NK-92 (cell line): ENCODE results near the gene WTAP.
"Not testable (repeated sequence)": the region's sequence is repeated elsewhere in the genome, so short reads cannot be mapped to it uniquely, and the experiment has no call there.

Source experiments
- DNase-seq: peaks from one replicate; lab custom pipeline; 2025; ENCODE audit not compliant: unreplicated experiment; lab: John Stamatoyannopoulos, UW

Gene WTAP

GRCh38 chr6:159726918-159727716 lies at the start of gene WTAP:
Gene WTAP, plus strand, starts transcription at chr6:159727506. Its CDS starts 8,760 bp downstream, at chr6:159736266.
- DNase-seq = peak; percentile 78

DNA sequence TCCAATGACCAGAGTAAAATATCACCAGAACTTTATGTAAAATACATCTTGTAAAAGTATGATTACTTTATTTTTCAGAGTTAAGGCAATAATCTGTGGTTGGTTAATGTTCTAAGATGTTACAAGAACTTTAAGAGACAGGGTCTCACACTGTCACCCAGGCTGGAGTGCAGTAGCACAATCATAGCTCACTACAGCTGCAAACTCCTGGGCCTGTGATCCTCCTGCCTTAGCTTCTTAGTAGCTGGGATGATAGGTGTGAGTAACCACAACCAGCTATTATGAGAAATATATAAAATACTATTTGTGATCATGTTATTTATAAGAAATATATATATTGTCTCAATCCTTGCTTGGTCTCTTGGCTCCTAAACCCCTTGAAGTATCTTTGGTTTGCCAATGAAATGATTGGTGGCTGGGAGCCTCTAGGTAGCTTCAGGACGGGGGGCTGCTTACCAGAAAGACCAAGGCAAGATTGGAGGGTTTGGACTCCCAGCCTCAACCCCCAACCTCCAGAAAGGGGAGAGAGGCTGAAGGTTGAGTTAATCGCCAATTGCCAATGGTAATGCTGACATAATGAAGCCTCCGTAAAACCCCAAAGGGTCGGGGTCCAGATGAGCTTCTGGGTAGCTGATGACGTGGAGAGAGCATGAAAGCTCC lies 49.7 kb upstream of the WTAP start:
- DNase-seq = no peak

DNA sequence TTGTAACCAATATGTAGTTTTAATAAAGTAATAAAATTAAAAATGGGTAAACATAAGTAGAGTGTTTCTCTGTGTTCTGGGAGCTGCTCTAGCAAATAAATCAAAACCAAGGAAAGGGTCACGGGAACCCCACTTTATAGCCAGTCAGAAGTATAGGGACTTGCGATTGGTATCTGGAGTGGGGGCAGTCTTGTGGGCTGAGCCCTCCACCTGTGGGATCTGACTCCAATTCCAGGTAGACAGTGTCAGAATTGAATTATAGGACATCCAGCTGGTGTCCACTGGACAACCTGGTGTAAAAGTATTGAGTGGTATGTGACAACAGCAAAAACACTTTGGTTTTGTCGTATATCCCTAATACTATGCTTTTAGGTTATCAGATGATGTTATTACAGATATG lies 48.7 kb upstream of the WTAP start:
- no peak for DNase-seq

GRCh38 chr6:159679091-159680077 lies 47.9 kb upstream of the WTAP start:
- DNase-seq = no peak

- DNase-seq = no peak
Measured at GRCh38 chr6:159680104-159680503, 47.2 kb upstream of the WTAP start.

GRCh38 chr6:159681191-159681880 lies 46.0 kb upstream of the WTAP start:
- no peak for DNase-seq

DNA sequence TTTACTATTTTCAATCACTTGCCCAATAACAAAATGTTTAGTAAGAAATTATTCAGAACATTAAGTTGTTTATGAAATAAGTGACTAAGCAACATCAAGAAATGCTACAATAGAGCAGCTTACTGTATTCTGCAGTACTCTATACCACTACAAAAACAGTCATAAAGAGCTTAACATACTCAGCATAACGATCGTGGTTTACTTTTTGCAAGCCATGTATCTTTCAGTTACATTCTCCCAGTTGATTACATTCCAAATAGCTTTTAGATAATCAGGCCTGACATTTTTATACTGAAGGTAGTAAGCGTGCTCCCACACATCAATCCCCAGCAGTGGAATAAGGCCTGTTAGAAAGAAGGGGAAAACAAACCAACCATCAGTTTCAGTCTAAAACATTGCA lies 45.0 kb upstream of the WTAP start:
- no peak for DNase-seq

- DNase-seq = no peak
Measured at GRCh38 chr6:159682810-159683209, 44.5 kb upstream of the WTAP start.

- no peak for DNase-seq
Measured at GRCh38 chr6:159684013-159684304, 43.3 kb upstream of the WTAP start.

- DNase-seq = no peak
Measured at GRCh38 chr6:159686040-159686439, 41.3 kb upstream of the WTAP start.

DNA sequence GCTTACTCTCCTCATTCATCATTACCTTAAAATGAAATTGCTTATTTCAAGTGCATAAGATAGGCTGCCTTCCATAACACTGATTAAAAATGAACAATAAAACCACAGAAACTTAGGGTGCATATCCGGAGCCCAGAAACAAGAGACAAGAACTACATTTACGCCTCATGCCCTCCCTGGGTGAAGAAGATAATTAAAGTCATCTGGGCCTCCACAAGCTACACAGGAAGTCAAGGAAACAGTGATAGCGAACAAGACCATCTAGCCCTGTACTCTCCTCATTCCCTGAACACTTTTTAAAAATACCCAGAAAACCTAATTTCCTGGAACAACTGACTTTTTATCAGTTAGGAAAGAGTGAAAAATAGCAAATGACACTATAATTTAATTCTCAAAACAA lies 40.6 kb upstream of the WTAP start:
- no peak for DNase-seq

GRCh38 chr6:159687341-159687740 lies 40.0 kb upstream of the WTAP start:
- no peak for DNase-seq

DNA sequence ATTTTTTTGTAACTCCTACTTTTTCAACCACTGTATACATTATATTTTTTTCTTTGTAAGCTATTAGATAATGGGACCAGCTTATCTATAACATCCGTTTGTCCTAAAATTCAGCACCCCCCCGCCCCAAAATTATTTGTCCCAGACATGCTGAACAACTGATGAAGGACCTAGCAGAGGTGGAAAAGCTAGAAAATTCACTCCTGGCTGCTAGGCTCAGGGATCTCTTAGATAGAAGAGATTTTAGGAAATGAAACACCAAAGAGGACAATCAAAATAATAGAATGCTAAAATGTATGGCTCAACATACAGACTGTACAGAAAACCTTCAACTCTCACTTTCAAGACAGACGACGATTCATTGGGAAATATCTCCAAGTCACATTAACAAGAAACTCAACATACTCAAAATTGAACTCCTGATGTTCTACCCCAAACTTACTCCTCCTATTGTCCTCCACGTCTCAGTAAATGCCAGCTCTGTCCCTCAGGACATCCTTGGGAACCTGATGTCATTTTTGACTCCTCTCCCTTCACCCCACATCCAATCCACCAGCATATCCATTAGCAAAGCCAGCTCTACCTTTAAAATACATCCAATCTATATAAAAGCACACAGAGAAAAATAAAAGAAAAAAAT lies 38.9 kb upstream of the WTAP start:
- DNase-seq = no peak

- DNase-seq = no peak
Measured at GRCh38 chr6:159689001-159689400, 38.3 kb upstream of the WTAP start.

- not testable (repeated sequence) for DNase-seq
Measured at GRCh38 chr6:159690135-159690534, 37.2 kb upstream of the WTAP start.

- no peak for DNase-seq
Measured at GRCh38 chr6:159691133-159691962, 36.0 kb upstream of the WTAP start.

DNA sequence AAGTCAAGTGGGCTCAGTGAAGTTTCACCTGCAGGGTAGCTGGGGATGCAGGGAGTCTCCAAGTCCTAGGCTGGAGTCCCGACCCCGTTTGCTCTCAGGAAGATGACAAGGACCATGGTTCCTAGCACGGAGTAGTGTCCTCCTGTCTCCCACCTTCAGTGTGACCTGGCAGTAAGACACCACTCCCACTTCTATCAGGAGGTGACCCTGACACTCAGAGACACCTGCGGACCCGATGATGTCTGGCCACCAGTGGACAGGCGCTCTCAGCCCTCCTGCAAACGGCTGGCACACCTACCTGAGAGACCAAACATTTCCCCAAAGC lies 35.4 kb upstream of the WTAP start:
- DNase-seq = no peak

DNA sequence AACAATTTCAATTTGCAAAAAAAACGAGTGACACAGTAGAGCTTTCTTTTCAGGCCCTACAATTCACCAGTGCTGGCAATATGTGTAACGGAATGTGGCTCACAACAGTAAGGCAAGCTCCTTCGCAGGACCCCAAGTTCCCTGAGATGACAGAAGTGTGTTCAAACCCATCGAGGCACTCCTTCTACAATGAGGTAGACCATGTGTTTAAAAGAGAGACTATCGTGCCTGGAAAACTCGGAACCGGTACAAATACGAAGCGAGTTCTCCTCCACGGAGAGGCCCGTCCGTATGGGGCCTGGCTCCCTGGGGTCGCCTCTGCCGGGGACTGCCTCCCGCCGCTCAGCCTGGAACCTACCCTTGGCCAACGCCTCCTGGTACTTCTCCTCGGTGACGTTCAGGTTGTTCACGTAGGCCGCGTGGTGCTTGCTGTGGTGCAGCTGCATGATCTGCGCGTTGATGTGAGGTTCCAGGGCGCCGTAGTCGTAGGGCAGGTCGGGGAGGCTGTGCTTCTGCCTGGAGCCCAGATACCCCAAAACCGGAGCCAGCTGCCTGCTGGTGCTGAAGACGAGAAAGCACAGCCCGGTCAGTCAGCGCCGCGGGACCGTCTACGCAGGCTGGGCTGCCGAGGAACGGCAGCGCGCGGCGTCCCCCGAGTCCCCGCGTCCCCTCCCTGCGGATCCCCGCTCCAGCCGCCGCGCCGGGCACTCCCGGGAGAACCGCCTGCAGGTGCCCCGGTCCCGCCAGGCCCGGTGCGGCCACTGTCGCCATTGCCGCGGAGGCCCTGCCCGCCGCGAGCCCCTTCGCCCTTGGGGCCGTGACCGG lies 34.8 kb upstream of the WTAP start:
- DNase-seq = no peak
